ENCODE measurements around the gene TSLP.

The TSLP gene

DNA sequence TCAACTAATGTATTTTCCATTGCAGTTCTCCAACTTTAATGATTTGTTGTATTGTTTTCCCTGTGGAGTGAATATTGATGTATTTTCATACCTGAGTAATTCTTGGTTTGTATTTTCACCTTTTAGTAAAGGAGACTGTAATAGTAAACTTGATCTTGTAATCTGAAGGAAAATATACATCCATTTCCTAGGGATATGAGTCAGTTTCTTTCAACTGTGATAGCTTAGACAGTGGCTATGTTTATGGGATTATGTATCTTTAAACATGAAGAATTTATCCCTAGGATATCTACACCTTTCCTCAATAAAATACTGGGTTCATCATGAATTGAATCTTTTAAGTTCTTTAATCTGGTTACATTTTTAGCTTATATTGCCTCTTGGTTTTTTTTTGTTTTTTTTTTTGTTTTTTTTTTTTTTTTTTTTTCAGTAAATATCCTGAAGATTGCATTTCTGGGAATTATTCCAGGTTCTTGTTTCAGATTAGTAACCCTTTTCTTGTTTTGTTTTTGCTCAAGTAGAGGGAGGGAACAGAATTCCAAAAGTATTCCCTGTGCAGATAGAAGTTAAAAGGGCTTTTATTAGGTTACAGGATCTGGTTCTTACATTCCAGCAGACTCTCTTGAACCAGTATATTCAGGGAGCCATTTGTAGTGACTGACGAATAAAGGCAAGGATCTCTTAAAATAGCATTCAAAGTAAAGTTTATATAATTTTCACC lies 27.7 kb downstream of the TSLP start:
- DNase-seq: no peak

DNA sequence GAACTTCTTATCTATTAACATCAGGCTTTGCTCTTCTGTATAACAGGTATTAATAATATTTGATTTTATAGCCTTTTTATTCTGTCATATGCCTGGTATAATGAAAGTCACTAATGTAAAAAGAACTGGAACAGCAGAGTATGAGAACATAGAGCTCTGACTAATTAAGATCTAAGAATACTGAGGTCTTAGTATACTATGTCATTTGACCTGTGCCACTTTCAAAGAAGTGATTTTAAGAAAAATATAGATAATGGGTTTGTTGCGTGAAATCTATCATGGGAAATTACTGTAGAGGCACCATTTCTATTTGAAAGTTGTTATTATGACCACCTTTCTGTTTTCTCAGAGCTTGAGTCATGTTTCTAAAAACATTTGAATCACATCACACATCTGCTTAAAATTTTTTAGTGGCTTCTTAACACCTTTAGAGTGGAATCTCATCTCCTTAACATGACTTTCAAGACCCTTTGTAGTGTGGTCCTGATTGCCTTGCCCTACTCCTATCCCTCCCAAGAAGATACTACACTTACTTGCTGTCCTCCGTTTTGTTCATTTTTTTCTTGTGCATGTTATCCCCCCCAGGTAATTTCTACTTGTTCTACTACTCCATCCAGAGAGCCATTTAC lies 34.9 kb downstream of the TSLP start:
- no peak for DNase-seq

DNA sequence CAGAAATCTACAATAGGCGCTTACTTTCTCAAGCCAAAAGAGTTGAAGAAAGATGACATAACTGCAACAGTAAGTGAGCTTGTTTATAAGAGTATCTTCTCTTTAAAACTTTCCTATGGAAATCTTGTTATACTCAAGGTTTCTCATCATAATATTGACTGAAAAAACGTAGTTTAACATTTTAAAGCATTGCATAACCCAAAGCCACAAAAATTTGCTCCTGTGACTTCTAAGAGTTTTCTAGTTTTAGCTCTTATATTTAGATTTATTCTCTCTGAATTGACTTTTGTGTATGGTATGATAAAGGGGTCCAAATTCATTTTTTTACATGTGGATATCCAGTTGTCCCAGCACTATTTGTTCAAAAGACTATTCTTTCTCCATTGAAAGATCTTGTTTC lies 35.9 kb downstream of the TSLP start:
- DNase-seq: no peak

DNA sequence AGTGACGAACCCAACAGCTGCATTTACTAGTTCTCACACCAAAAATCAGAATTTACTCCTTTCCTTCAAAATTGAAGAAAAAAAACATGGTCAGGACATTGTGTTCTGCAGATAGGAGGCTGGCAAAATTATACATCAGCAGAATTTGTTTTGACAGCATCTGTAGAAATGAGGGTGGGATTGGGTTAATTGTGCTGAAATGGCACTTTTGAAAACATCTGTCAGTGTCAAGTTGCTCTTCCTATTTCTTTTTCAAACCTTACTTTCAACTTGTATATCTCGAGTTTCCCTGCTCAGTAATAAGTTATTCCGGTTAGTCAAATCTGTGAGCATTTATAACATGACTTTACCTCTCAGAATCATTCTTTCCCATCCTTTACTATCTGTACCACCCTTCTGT lies 40.4 kb downstream of the TSLP start:
- no peak for DNase-seq

DNA sequence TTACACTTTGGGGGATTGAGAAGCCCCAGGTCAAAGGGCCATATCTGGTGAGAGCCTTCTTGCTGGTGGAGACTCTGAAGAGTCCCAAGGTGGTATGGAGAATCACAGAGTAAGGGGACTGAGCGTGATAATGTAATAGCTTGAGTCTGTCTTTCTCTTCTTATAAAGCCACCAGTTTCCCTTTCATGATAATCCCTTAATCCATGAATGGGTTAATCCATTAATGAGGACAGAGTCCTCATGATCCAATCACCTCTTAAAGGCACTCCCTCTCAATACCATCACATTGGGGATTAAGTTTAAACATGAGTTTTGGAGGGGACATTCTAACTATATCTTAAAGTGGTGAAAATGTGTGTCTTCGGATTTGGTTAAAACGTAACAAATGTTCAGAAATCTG lies 42.2 kb downstream of the TSLP start:
- no peak for DNase-seq

DNA sequence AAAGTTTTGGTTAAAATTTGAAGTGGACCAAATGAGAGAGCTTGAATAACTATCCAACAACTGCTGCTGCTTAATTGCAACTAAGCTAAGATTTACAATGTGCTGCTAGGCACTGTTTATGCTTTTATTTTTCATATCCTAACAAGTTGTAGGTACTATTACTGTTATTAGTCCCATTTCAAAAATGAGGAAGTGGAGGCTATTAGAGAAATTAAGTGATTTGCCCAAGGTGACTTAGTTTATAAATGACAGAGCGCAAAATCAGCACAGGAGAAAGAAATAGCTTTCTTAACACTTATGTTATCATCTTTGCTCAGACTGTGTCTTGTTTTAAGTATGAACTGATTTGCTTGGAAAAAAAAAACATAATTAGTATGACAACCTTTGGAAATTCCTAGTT lies 43.7 kb downstream of the TSLP start:
- DNase-seq: no peak

DNA sequence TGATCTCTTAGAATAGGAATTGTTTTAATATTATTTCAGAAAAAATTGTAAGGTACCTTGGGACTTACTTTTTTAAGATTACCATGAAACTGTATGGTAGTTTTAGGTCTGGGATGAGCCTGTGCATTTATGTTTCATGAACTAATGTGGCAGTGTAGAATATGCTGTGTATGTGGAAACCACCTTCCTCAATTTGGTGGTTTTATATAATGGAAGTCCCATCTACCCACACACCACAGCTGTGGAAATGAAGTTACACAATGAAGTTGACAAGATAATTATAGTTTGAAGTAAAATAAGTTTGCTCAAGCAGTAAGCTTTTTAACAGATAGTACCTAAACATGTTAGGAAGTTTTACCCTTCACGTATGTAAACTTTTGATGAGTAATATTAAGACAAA lies 45.0 kb downstream of the TSLP start:
- no peak for DNase-seq

DNA sequence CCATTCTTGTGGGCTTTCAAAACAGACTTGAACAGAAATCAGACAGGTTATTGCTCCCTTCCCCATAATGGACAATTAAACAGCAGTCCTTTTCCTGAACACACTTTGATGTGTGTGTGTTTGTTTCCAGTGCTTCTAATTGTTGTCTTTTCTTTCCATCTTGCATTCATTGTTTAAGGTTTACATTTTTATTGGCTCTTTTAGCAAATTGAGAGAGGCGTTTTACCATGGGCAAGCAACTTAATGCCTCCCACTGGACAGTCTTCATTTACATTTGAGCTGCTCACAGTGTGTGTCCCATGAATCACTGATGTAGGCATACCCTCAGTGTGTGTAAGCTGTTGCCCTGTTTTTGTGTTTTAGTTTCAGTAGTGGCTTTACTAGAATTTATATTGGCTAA lies 45.6 kb downstream of the TSLP start:
- DNase-seq: no peak

DNA sequence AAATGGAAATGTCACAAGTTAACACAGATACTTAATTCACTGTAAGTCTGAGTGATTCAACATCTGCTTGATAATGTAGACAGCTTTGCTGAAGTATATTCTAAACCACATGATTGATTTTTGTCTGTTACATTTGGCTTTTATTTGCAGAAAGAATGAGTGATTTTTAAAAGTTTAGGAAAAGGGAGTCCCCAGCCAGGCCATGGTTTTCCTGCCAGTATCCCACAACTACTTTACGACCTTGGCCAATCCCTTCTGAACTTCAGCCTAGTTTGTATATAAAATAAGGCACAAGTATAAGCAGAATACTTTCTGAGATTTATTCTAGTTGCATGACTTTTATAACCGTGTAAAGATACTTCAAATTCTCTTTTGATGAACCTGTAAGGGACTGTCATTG lies 47.7 kb downstream of the TSLP start:
- no peak for DNase-seq

DNA sequence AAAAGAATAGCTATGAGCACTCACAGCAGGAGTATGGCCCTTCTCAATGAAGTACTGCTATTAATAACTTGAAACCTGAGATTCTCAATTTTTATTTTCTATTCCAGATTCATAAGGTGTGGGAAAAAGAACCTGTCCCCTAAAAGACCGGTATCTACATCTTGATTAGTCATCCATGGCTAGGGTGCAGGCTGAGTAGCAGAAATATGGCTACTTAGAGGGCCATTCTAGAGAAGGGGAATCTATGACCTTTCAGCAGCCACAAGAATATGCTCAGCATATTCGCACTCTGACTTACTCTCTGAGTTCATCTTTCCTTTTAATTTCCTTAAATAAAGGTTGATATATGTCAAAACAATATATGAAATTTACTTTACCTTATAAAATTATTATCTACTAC lies 48.3 kb downstream of the TSLP start:
- DNase-seq: no peak

DNA sequence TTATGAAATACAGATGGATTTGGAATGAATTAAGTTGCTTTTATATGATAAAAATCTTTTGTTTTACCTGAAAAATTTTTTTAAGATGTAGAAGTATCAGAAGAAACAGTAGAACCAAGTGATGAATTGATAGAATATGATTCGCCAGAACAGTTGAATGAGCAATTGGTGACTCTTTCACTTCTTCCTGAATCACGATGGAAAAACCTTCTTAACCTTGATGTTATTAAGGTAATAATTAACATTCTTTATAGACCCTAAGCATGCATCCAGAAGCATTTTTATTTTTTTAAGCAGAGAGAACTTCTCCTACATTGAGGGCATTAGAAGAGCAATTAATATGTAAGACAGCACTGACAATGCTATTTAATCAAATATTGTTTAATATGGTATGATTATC lies 49.4 kb downstream of the TSLP start:
- DNase-seq: no peak

DNA sequence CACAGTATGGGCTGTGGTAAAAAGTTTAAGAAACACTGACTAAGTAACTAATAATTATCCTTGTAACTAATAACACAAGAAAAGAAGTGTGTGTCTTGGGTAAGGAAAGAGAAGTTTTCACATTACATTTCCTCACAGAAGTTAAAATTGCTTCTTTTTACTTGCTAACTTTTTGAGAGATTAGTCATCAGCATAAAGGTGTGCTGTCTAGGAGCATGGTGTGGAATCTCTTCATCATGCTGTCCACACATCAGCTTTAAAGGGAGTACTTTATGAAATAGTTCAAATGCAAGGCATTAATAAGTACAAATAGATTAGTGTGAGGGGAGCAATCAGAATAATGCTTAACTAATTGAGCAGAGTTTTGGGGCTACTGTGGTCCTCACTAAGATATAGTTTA lies 50.4 kb downstream of the TSLP start:
- DNase-seq: no peak

DNA sequence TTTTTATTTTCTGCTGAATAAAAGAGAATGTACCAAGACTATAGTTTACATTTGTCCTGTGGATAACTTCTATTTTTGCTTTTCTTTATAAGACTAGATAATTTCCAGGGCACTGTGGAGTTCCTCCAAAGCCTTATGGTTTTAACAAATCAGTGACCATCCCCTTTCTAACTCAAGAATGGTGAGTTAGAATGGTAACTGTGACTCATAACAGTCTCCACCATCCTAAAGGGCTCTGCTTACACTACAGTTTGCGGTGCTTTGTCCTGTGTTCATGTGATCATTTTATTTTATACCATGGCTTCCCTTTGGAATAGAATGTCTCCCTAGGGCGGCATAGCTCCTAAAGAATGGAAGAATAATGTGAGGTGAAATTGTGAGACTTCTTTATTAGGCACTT lies 50.9 kb downstream of the TSLP start:
- DNase-seq: no peak

DNA sequence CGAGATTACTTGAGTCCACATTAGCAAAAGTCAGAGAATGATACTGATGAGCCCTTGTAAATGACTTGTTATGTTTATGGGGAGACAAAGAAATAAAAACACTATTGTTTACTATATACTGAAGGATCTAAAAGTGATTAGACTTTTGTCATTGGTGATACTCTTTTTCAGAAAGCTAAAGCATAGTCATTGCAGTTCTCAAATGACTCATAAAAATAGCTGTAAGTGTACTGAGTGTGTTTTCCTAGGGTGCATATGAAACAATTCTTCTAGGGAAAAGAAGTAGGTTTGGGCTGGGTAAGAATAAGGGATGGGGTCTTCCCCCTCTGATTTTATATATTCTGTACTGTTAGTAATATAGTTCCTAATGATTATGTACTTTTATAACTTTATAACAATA lies 53.3 kb downstream of the TSLP start:
- no peak for DNase-seq

DNA sequence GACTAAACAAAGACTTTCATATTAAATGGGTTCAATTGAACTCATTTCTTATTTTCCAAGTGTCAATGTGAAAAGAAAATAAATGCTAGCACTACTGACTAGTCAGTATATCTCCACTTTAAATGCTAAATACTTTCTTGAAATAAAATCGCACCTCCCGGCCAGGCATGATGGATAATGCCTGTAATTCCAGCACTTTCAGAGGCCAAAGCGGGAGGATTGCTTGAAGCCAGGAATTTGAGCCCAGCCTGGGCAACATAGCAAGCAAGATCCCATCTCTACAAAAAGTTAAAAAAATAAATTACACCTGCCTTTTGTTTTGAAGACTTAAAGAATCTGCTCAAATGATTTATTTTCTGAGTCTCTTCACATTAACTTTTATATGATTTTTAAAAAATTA lies 55.4 kb downstream of the TSLP start:
- DNase-seq: no peak
